ENCODE measurements around the gene LRRC36. TPM values are rescaled to one million over a fixed set of nuclear protein-coding genes. Genes with fewer than 3 reads are reported as not detected.
A peak's percentile ranks its signal among the peaks of the same experiment; 100 is the strongest.

The LRRC36 gene
- total RNA-seq, 2 donors from 2014 or later, result 0.34 to 0.40 TPM

GRCh38 chr16:67395458-67396158 lies 69.0 kb downstream of the LRRC36 start:
- no peak for DNase-seq
- peak; percentile 10 for ATAC-seq
- intact Hi-C loops (cut with DNase I, micrococcal nuclease), result no loop called here

DNA sequence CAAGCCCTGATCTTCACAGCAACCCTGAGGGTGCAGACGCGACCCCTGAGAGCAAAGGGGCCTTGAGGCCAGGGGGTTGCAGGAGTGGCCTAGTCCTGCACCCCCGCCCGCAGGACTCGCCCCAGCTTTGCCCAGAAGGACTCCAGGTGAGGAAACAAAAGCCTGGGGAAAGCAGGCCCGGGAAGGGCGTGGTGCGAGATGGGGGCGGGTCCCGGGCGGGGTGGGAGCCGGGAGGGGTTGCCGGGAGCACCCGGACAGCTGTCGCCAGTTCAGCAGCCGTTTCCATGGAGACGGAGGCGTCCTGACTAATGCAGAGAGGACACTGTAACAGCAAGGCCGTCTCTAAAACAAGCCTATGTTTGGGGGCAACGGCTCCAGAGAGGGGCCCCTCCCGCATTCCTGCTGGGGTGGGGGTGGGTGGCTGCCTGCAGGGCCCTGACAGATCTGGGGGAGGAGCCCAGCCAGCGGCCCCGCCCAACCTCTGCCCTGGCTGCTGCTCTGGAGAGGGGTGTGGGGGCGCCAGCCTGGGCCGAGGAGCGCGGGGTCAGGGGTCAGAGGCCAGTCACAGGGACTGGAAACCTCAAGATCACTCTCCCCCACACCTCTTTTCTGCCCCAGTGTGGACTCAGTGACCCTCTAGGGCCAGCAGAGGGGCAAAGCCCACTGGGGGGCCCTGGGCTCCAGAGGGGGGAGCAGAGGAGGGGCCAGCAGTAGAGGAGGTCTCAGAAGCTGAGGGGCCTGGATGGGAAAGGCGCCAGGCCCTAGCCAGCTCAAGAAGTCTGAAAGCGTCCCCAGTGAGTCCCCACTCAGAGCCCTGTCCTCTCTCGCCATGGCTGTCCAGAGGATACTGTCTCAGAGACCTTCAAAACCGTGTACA lies 69.8 kb downstream of the LRRC36 start:
- intact Hi-C loops (cut with DNase I, micrococcal nuclease), result no loop called here
- peak; percentile 91 to 96 for DNase-seq
- ATAC-seq, result peak; percentile 77

- intact Hi-C loops (cut with DNase I, micrococcal nuclease), result no loop called here
- no peak for ATAC-seq
- no peak for DNase-seq
Observed at GRCh38 chr16:67397036-67397801, 70.6 kb downstream of the LRRC36 start.

GRCh38 chr16:67397812-67398545 lies 71.4 kb downstream of the LRRC36 start:
- DNase-seq (no peak), ATAC-seq (no peak)
- intact Hi-C loops (cut with DNase I, micrococcal nuclease), result no loop called here

DNA sequence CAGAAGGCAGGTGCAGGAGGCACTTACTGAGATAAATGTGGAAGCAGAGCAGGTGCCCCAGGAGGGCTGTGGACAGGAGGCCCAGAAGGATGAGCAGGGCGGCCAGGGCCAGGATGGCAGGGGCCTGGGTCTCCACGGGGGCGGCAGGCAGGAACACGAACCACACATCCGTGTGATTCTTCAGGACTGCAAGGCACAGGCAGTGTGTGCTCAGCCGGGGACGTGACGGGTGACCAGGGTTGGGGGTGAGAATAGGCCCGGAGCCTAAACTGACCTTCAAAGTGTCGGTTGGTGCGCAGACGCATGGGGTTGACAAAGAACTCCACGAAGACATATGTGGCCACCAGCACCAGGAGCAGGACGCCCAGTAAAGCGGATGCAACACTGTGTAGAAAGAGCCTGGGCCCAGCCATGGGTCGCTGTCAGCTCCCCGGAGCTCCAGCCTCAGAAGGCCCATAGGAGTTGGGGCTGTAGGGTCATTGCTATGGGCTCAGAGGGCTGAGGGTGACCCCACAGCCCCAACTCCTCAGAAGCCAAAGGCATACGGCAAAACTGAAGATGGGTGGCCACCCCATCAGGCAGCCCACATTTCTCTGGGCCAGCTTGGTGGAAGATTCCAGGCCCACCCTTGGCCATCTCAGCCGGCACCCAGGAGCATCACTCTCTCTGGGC lies 72.1 kb downstream of the LRRC36 start:
- intact Hi-C loops (cut with DNase I, micrococcal nuclease), result no loop called here
- no peak for DNase-seq
- ATAC-seq, result no peak

DNA sequence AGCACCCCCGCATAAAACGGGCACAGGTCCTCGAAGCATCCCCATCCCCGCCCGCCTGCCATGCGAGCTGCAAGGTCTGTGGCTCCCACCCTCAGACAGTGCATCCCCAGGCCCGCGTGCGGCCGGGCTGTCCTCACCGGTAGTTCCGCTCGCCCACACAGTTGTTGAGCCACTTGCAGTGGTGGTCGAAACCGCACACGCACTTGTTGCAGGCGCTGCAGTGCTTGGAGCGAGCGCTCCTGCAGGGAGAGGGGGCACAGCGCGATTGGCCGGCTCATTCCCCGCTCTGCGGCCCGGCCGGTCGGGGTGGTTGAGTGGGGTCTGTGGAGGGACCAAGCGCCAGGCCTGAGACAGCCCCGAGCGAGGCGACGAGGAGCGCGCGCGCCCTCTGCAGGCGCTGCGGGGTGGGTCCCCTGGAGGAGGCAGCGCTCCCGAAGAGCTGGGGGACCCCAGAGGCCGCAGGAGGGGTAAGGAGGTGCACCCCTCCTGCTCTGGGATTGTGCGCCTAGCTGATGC lies 72.7 kb downstream of the LRRC36 start:
- DNase-seq, result peak; percentile 40 to 63
- ATAC-seq, result peak; percentile 25
- intact Hi-C loops (cut with DNase I, micrococcal nuclease), result no loop called here

- DNase-seq, result peak in 1 of 2 donors; percentile 43
- intact Hi-C loops (cut with DNase I, micrococcal nuclease), result no loop called here
- ATAC-seq, result no peak
Observed at GRCh38 chr16:67399749-67400704, 73.4 kb downstream of the LRRC36 start.

DNA sequence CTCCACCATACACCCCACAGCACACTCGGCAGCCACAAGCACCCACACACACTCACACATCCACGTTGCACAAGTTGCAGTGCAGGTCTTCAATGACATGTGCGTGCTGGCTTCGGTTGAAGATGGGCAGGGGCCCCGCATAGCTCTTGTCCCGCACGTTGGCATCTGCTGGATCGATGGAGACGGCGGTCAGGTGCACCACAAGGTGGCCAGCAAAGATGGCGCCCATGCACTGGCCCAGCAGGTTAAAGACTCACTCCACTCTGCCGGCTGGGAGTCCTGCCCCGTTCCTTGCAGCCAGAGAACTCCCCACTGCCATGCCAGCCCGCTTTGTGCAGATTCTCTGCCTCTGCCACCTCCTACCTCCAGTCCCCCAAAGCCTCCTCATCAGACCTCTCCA lies 74.3 kb downstream of the LRRC36 start:
- DNase-seq, result no peak
- intact Hi-C loops (cut with DNase I, micrococcal nuclease), result no loop called here
- no peak for ATAC-seq

DNA sequence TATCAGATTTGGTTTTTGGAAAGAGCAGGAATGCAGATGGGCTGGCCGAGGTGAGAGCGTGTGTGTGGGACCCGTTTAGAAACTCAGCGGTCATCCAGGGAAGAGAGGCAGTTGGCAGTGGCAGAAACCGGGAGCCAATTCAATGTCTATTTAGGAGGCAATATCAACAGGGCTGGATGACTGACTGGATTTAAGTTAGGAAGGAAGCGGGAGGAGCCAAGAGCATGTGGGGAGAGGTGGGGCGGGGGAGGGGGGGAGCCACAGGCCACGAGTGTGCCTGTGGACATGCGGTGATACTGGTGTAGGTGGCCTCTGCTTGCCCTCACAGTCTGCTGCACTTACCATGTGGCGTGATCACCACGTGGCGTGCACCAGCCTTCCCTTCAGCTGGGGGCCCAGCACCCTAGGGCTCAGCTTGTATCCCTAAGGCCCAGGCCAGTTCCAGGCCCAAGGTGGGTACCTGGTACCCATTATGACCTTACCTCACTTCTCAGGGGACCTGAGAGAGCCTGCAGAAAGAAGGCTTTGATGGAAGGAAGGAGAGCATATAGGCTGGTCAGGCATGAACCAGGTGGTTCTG lies 77.5 kb downstream of the LRRC36 start:
- DNase-seq (no peak), ATAC-seq (peak; percentile 3)
- intact Hi-C loops (cut with DNase I, micrococcal nuclease), result no loop called here

DNA sequence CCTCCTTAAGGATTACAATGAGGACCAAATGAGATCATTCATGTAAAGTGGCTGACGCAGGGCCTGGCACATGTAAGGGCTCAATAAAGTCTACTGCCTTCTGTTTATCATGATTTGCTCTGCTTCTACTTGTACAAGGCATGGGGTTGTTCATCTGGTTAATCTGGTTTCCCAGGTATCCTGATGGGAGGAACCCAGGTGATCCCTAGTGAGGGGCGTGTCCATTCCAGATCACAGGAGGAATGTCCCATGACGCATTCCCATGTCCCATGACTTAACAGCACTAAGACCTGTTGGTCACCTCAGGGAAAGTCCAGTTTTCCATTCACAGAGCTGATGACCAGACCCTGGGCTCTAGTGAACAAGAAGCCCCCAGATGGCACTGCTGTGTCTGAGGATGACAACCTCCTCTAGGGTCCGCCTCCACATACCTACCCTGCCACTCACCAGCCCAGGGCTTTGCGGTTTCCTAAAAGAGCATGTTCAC lies 78.2 kb downstream of the LRRC36 start:
- peak; percentile 75 to 89 for DNase-seq
- intact Hi-C loops (cut with DNase I, micrococcal nuclease), result no loop called here
- ATAC-seq, result peak; percentile 95

DNA sequence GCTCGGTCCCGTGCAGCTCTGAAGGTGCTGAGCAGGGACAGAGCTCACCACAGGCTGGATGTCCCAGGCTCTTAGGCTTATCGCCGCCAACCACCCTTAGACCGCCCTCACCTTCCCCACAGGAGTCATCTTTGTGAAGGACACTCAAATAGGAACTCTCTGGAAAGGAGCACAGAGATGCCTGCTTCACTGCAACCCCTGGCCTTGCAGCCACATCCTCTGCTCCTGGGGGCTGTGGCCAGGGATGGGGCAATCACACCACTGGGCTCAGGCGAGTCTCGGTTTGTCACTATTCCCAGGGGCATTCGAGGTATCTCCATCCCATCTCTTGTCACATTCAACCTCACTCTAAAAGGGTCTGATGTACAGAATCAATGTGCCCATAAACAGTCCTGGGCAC lies 78.7 kb downstream of the LRRC36 start:
- no peak for ATAC-seq
- intact Hi-C loops (cut with DNase I, micrococcal nuclease), result no loop called here
- no peak for DNase-seq

- DNase-seq (no peak), ATAC-seq (no peak)
- intact Hi-C loops (cut with DNase I, micrococcal nuclease), result no loop called here
Observed at GRCh38 chr16:67406111-67406971, 79.7 kb downstream of the LRRC36 start.

DNA sequence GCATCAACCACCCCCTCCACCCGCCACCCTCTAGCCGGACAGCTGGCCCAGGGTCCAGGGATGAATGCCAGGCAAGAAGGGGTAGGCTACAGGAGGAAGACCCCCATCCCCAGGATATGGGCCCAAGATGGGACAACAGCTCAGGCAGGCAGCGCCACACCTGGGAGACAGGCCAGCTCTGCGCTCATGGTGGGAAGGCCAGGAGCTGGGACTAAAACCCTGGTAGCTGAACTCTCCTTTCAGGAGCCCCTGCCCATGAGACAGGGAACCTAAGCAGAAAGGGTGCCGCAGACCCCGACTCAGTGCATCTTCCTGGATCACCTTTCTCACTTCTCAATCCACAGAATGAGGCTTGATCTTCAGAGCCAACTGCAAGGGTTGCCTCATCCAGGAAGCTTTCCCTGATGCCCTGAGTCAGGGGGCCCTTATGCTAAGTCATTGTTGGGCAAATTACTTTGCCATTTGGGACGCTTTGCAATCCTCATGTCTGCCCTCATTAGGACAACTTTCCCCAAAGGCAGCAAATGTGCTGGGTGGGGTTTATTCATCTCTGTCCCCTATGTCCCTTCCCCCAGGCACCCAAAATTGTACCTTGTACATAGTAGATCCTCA lies 80.7 kb downstream of the LRRC36 start:
- ATAC-seq, result no peak
- intact Hi-C loops (cut with DNase I, micrococcal nuclease), result no loop called here
- DNase-seq, result no peak

- no peak for DNase-seq
- intact Hi-C loops (cut with DNase I, micrococcal nuclease), result no loop called here
- no peak for ATAC-seq
Observed at GRCh38 chr16:67407788-67408452, 81.3 kb downstream of the LRRC36 start.

- ATAC-seq (no peak), DNase-seq (no peak)
- intact Hi-C loops (cut with DNase I, micrococcal nuclease), result no loop called here
Observed at GRCh38 chr16:67409631-67410030, 83.0 kb downstream of the LRRC36 start.

Data from left colon (tissue), 2 donors.